Motor neuron (in vitro differentiated cells): ENCODE data around the gene OTUD4. TPM values are rescaled to one million over a fixed set of nuclear protein-coding genes. Genes with fewer than 3 reads are reported as not detected.
"Not testable (repeated sequence)": the region's sequence is repeated elsewhere in the genome, so short reads cannot be mapped to it uniquely, and the experiment has no call there.

Experiments
- ATAC-seq, 8 experiments: fragments of 200-7000 bp; cut with Tn5 transposase; replicated peaks in 6 of 8; 2 replicates each; pipeline ENCODE4 v1.8.0; 2021; ENCODE audit warnings: mild to moderate bottlenecking in 8 of 8, moderate library complexity in 8 of 8
- H3K27ac ChIP-seq, 2 donors: fragments of 250-450 bp; sonication (Bioruptor Pico); 2 replicates each; pipeline ENCODE4 v1.9.0; 2021; ENCODE audit warnings: antibody characterized with exemption in 2 of 2, mild to moderate bottlenecking in 2 of 2, moderate library complexity in 1 of 2
- H3K4me1 ChIP-seq, 2 donors: fragments of 250-450 bp; sonication (Bioruptor Pico); replicated peaks in 1 of 2; 2 replicates each; pipeline ENCODE4 v1.6.1; 2021; ENCODE audit warnings: antibody characterized with exemption in 2 of 2, mild to moderate bottlenecking in 2 of 2, moderate library complexity in 1 of 2
- H3K4me3 ChIP-seq, 5 donors: fragments of 250-450 bp; sonication (Bioruptor Pico); 2 replicates each; pipeline ENCODE4 v1.9.0; 2021; ENCODE audit warnings: antibody characterized with exemption in 5 of 5, mild to moderate bottlenecking in 5 of 5, moderate library complexity in 4 of 5
- WGBS, 10 experiments: fragments of 450-650 bp; shearing (Covaris generic); methylation state at CpG; one replicate each; pipeline ENCODE4 v1.0.0; 2022; 5-methylcytosine and 5-hydroxymethylcytosine counted together
- in situ Hi-C, 9 experiments: fragments of 400-800 bp; cut with MboI; loops; one replicate each; pipeline ENCODE4 v1.15.0; 2021; ENCODE audit warnings: low sequenced_read_pairs in 9 of 9, low pct_unique_long_range_greater_than_20kb in 2 of 9; ENCODE audit not compliant: unreplicated experiment in 9 of 9
- total RNA-seq, 8 experiments: library from RNA; unstranded; fragments of 300-600 nt; gene quantifications; 2 replicates each; pipeline versions ENCODE4 v1.2.3 to v1.2.4, GENCODE V29; 2022

The OTUD4 gene, protein sequence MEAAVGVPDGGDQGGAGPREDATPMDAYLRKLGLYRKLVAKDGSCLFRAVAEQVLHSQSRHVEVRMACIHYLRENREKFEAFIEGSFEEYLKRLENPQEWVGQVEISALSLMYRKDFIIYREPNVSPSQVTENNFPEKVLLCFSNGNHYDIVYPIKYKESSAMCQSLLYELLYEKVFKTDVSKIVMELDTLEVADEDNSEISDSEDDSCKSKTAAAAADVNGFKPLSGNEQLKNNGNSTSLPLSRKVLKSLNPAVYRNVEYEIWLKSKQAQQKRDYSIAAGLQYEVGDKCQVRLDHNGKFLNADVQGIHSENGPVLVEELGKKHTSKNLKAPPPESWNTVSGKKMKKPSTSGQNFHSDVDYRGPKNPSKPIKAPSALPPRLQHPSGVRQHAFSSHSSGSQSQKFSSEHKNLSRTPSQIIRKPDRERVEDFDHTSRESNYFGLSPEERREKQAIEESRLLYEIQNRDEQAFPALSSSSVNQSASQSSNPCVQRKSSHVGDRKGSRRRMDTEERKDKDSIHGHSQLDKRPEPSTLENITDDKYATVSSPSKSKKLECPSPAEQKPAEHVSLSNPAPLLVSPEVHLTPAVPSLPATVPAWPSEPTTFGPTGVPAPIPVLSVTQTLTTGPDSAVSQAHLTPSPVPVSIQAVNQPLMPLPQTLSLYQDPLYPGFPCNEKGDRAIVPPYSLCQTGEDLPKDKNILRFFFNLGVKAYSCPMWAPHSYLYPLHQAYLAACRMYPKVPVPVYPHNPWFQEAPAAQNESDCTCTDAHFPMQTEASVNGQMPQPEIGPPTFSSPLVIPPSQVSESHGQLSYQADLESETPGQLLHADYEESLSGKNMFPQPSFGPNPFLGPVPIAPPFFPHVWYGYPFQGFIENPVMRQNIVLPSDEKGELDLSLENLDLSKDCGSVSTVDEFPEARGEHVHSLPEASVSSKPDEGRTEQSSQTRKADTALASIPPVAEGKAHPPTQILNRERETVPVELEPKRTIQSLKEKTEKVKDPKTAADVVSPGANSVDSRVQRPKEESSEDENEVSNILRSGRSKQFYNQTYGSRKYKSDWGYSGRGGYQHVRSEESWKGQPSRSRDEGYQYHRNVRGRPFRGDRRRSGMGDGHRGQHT
- total RNA-seq, result 10 to 100 TPM; 17.4 to 52.4 (median 21.5) TPM

DNA sequence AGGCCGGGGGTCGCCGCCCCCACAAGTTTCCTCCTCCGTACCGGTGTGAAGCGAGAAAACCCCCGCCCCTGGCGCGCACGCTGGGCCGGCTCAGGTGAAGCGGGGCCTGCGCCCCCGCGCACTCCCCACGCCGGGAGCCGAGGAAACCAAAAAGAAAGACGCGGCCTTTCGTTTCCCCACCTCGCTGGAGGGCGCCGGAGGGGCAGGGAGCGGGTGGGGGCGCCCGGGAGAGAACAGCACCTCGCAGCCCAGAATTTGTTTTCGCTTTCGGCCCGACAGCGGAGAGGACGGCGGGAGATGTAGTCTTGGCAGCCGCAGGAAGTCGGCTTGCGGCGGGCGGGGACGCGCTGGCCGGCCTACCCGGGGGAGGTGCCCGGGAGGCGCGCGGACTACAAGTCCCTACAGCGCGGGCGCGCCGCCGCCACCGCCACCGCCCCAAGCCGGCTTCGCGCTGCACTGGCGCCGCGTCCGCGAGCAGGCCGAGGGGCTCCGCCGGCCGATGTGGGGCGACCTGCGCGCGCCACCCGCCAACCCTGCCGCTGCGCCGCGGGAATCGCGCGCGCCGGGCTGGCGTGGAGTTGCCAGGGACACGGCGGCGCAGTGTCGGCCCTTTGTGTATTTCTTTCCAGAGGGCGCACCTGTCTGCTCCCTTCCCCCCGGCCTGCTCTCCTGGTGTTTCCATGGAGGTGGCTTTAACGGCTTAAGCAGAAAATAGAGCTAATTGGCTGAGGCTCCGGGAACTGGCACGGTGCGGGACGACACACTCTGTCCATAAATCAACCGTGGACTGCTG is at the start of gene OTUD4:
TSS of gene OTUD4 (minus strand) at position 292 of the 793 bp plus-strand sequence. CDS start 616 bp downstream, outside the sequence.
- peak; percentile 84 to 92 (median 90) for ATAC-seq
- H3K4me3 ChIP-seq, result peak within 1 kb of the TSS; percentile 62 to 90 (median 86)
- peaks cover 0 to 12% of the 10 kb centered on the region in 2 donors for H3K4me1 ChIP-seq
- H3K27ac ChIP-seq, result peak within 1 kb of the TSS; percentile 82 to 89
- 0 to 2% methylated on average over 6 to 43 of the region's 94 CpGs; no CpG with 5 or more reads in 8 of the 10 experiments for WGBS, 10 experiments
- in situ Hi-C loops, result no loop called here

- ATAC-seq, H3K27ac ChIP-seq, H3K4me1 ChIP-seq, H3K4me3 ChIP-seq: not testable (repeated sequence)
- in situ Hi-C loops, result loop anchor here in 1 of 9 experiments (25.0 kb wide), 1 partner anchor 514 kb away; no protein-coding TSS in a partner anchor
- 0 to 64% (median 41%) methylated on average over 1 of the region's 7 CpGs; no CpG with 5 or more reads in 6 of the 10 experiments for WGBS, 10 experiments
Observed at GRCh38 chr4:145223228-145223627, 42.8 kb upstream of the OTUD4 start.

GRCh38 chr4:145221529-145221928 is 41.1 kb upstream of the OTUD4 start:
- H3K4me3 ChIP-seq, ATAC-seq, H3K4me1 ChIP-seq, H3K27ac ChIP-seq: not testable (repeated sequence)
- in situ Hi-C loops, result loop anchor here in 1 of 9 experiments (25.0 kb wide), 1 partner anchor 516 kb away; no protein-coding TSS in a partner anchor
- WGBS, 10 experiments, result 50 to 93% (median 83%) methylated on average over 1 to 5 of the region's 5 CpGs; no CpG with 5 or more reads in 1 of the 10 experiments

- no peak overlapping the region for H3K27ac ChIP-seq
- ATAC-seq, result peak in 2 of 8 experiments; percentile 34 to 86
- H3K4me1 ChIP-seq, result no peaks in the 10 kb centered on the region
- in situ Hi-C loops, result loop anchor here in 2 of 9 experiments (10.0 to 25.0 kb wide), 2 partner anchors 396 to 518 kb away; partner anchors contain the start of gene MMAA (in 1 of the 2)
- H3K4me3 ChIP-seq, result no peak overlapping the region
- 63 to 100% (median 71%) methylated on average over 1 to 2 of the region's 2 CpGs; no CpG with 5 or more reads in 5 of the 10 experiments for WGBS, 10 experiments
Observed at GRCh38 chr4:145219090-145219489, 38.7 kb upstream of the OTUD4 start.

GRCh38 chr4:145218251-145218650 is 37.9 kb upstream of the OTUD4 start:
- 10 to 86% (median 50%) methylated on average over 1 to 3 of the region's 3 CpGs; no CpG with 5 or more reads in 1 of the 10 experiments for WGBS, 10 experiments
- ATAC-seq, result peak in 3 of 8 experiments; percentile 43 to 73 (median 51)
- H3K4me3 ChIP-seq, result no peak overlapping the region
- no peaks in the 10 kb centered on the region for H3K4me1 ChIP-seq
- in situ Hi-C loops, result loop anchor here in 2 of 9 experiments (10.0 to 25.0 kb wide), 2 partner anchors 397 to 519 kb away; partner anchors contain the start of gene MMAA (in 1 of the 2)
- H3K27ac ChIP-seq, result no peak overlapping the region

DNA sequence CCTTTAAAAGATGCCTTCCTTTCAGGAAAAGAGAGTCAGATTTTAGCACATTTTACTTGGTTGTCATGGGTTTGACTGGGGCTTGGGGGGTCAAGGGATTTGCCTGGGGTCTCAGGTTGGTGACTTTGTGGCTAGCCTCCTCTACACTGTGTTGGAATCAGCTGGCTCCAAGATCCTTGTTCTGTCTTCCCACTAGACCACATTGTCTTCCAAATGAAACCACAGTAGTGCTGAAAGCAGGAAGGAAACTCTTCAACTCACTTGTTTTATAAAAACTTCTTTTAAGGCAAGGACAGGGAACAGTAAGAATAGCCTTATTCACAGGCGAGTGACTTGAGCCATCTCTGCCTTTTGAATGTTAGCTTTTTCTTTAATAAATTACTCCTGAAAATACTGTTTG is 37.0 kb upstream of the OTUD4 start:
- in situ Hi-C loops, result loop anchor here in 2 of 9 experiments (10.0 to 25.0 kb wide), 2 partner anchors 397 to 520 kb away; partner anchors contain the start of gene MMAA (in 1 of the 2)
- no peak for ATAC-seq
- no peaks in the 10 kb centered on the region for H3K4me1 ChIP-seq
- no peak overlapping the region for H3K4me3 ChIP-seq
- no peak overlapping the region for H3K27ac ChIP-seq
- 20 to 100% (median 50%) methylated on average over 1 of the region's 1 CpG; no CpG with 5 or more reads in 3 of the 10 experiments for WGBS, 10 experiments

DNA sequence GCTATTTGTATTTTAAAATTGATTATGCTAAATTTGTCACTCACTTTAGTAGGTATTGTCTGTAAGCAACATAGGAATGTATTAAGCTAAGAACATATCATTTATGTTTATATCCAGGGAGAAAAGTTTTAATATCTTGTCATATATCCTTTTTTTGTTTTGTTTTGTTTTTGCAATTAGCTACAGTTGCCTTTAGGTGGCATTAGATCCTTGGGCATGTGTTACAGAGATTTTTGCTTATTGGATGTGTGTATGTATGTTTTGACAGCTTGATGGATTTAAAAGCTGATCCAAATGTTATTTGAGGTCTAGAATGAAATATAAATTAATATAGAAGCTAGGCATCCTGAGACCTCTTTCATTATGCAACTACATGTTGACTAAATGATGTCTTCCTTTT is 36.1 kb upstream of the OTUD4 start:
- Histone ChIP-seq H3K4me3 (no peak overlapping the region), H3K4me1 (no peaks in the 10 kb centered on the region), H3K27ac (no peak overlapping the region)
- no peak for ATAC-seq
- in situ Hi-C loops, result loop anchor here in 2 of 9 experiments (10.0 to 25.0 kb wide), 2 partner anchors 398 to 521 kb away; partner anchors contain the start of gene MMAA (in 1 of the 2)

- 29 to 83% (median 65%) methylated on average over 1 to 2 of the region's 2 CpGs; no CpG with 5 or more reads in 3 of the 10 experiments for WGBS, 10 experiments
- no peak for ATAC-seq
- H3K27ac ChIP-seq, result no peak overlapping the region
- in situ Hi-C loops, result loop anchor here in 2 of 9 experiments (10.0 to 25.0 kb wide), 2 partner anchors 402 to 524 kb away; partner anchors contain the start of gene MMAA (in 1 of the 2)
- no peaks in the 10 kb centered on the region for H3K4me1 ChIP-seq
- no peak overlapping the region for H3K4me3 ChIP-seq
Observed at GRCh38 chr4:145213245-145213644, 32.9 kb upstream of the OTUD4 start.

GRCh38 chr4:145207934-145208333 is 27.5 kb upstream of the OTUD4 start:
- in situ Hi-C loops, result loop anchor here in 1 of 9 experiments (25.0 kb wide), 1 partner anchor 529 kb away; no protein-coding TSS in a partner anchor
- no peak overlapping the region for H3K27ac ChIP-seq
- WGBS, 10 experiments, result 62 to 100% (median 100%) methylated on average over 1 to 2 of the region's 2 CpGs; no CpG with 5 or more reads in 5 of the 10 experiments
- ATAC-seq, result no peak
- no peak overlapping the region for H3K4me3 ChIP-seq
- H3K4me1 ChIP-seq, result no peaks in the 10 kb centered on the region

- H3K4me3 ChIP-seq, result no peak overlapping the region
- no peaks in the 10 kb centered on the region for H3K4me1 ChIP-seq
- in situ Hi-C loops, result loop anchor here in 1 of 9 experiments (25.0 kb wide), 1 partner anchor 534 kb away; no protein-coding TSS in a partner anchor
- ATAC-seq, result no peak
- H3K27ac ChIP-seq, result no peak overlapping the region
- WGBS, 10 experiments, result 48 to 100% (median 83%) methylated on average over 1 to 8 of the region's 9 CpGs; no CpG with 5 or more reads in 1 of the 10 experiments
Observed at GRCh38 chr4:145203410-145203809, 23.0 kb upstream of the OTUD4 start.

DNA sequence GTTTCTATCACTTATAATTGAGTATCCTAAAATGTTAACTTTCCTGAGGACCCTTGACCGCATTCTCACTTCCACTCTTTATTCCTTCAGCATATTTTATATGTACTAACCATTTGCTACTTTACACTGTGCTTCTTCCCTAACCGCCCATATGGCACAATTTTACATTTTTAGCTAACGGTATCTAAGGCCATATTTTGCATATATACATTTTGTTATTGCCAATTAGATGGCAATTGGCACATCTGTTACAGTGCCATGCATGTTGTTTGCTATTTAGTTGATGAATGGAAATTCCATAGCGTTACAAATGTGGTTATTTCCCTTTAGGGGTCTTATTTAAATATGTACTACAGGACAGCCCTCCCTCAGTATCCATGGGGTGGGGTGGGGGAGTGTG is 20.0 kb upstream of the OTUD4 start:
- peak in 1 of 8 experiments; percentile 78 for ATAC-seq
- no peaks in the 10 kb centered on the region for H3K4me1 ChIP-seq
- H3K4me3 ChIP-seq, result no peak overlapping the region
- in situ Hi-C loops, result loop anchor here in 1 of 9 experiments (25.0 kb wide), 1 partner anchor 537 kb away; no protein-coding TSS in a partner anchor
- 22 to 100% (median 82%) methylated on average over 1 to 4 of the region's 4 CpGs; no CpG with 5 or more reads in 1 of the 10 experiments for WGBS, 10 experiments
- H3K27ac ChIP-seq, result no peak overlapping the region
